Measurements from ENCODE around the gene ULK4. TPM values are rescaled to one million over a fixed set of nuclear protein-coding genes. Genes with fewer than 3 reads are reported as not detected.

The ULK4 gene
- total RNA-seq, 1 donor from 2014 or later = 18.6 TPM

DNA sequence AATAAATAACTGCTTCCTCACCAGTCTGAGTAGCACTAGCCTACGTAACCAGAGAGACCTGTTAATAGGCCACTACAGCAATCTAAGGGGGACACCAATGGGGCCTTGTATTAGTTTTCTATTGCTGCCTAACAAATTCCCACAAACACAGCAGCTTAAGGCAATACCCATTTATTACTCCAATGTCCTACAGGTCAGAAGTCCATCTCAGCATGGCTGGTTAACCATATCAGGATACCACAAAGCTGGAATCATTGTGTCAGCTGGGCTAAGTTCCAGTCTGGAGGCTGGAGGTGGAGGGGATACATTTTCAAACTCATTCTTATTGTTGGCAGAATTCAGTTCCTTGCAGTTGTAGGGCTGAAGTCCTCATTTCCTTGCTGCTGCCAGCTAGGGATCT is 331.9 kb downstream of the ULK4 start:
- ATAC-seq (ENCODE audit: low read depth) (no peak), DNase-seq (no peak)
- Mint-ChIP-seq H3K4me3 (no peak overlapping the region), H3K36me3 (ENCODE audit: low read depth) (no peaks in the 10 kb centered on the region), H3K27me3 (no peaks in the 10 kb centered on the region), H3K9me3 (no peaks in the 10 kb centered on the region), H3K4me1 (no peaks in the 10 kb centered on the region), H3K27ac (no peak overlapping the region)
- CTCF ChIA-PET = no interaction called here
- TF ChIP-seq, protein P1, sequence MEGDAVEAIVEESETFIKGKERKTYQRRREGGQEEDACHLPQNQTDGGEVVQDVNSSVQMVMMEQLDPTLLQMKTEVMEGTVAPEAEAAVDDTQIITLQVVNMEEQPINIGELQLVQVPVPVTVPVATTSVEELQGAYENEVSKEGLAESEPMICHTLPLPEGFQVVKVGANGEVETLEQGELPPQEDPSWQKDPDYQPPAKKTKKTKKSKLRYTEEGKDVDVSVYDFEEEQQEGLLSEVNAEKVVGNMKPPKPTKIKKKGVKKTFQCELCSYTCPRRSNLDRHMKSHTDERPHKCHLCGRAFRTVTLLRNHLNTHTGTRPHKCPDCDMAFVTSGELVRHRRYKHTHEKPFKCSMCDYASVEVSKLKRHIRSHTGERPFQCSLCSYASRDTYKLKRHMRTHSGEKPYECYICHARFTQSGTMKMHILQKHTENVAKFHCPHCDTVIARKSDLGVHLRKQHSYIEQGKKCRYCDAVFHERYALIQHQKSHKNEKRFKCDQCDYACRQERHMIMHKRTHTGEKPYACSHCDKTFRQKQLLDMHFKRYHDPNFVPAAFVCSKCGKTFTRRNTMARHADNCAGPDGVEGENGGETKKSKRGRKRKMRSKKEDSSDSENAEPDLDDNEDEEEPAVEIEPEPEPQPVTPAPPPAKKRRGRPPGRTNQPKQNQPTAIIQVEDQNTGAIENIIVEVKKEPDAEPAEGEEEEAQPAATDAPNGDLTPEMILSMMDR (IDR thresholded peaks at IDR 0.05) = no peak
- POLR2A ChIA-PET = no interaction called here
- intact Hi-C loops (cut with micrococcal nuclease) = no loop called here

DNA sequence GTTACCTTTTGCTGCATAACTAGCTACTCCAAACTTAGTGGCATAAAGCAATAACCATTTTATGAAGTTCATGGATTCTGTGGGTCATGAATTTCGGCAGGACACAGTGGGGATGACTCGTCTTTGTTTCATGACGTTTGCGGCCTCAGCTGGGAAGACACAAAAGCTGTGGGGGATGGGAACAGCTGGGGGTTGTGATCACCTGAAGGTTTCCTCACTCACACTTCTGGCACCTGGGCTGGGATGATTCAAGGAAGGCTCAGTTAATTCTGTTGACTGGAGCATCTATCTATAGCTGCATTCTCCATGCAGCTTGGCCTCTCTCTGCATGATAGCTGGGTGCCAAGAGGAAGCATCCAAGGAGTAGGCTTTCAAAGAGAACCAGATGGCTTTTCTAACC is 332.8 kb downstream of the ULK4 start:
- H3K4me3 Mint-ChIP-seq = no peak overlapping the region
- intact Hi-C loops (cut with micrococcal nuclease) = no loop called here
- H3K27me3 Mint-ChIP-seq = no peaks in the 10 kb centered on the region
- POLR2A ChIA-PET = no interaction called here
- H3K36me3 Mint-ChIP-seq (ENCODE audit: low read depth) = no peaks in the 10 kb centered on the region
- H3K4me1 Mint-ChIP-seq = no peaks in the 10 kb centered on the region
- H3K27ac Mint-ChIP-seq = no peak overlapping the region
- H3K9me3 Mint-ChIP-seq = no peaks in the 10 kb centered on the region
- DNase-seq (no peak), ATAC-seq (ENCODE audit: low read depth) (no peak)
- CTCF ChIA-PET = no interaction called here
- TF ChIP-seq, protein P1 (IDR thresholded peaks at IDR 0.05) = no peak

DNA sequence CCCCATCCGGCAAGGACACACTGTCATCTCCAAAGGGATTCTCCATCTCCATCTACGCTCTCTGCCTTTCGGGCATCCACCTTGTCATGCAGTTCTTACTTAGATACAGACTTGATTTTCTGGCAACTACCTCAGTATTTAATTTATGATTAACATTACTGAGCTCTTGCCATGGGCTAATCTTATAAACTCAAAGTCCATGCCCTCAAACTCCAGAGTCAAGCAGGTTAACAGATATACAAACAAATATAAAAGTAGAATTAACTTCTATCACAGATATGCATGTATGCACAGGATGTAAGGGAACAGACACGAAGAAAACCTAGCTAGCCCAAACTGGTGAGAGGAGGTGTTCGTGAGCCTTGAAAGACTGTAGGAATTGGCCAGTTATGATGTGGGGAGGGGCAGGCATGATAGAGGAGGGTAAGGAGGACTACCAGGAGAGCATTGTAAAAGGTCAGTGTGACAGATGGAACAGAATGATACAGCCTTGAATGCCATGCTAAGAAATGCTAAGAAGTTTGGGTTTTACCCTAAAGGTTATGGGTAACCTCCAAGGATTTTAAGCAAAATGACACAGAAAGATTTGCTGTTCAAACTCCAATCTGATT is 334.3 kb downstream of the ULK4 start:
- TF ChIP-seq, protein P1 (IDR thresholded peaks at IDR 0.05) = no peak

DNA sequence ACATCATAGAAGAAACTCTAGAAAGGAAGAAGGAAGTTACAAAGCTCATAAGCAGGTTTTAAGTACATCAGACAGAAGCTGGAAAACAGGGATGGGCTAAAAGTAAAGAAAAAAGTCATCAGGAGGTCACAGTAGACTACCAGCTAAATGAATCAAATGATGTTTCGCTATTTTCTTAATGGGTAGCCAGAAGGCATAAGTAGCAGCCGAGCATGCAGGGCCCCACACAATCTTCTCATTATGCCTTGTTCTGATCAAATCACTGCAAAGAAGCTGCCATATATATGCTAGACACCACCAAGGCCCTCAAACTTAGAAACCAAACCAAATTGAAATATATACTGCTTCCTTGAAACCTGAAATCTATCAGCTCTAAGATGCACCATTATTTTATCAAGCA is 349.1 kb downstream of the ULK4 start:
- Mint-ChIP-seq H3K36me3 (ENCODE audit: low read depth) (peaks cover 3% of the 10 kb centered on the region), H3K27me3 (no peaks in the 10 kb centered on the region), H3K4me3 (no peak overlapping the region), H3K9me3 (no peaks in the 10 kb centered on the region), H3K4me1 (no peaks in the 10 kb centered on the region), H3K27ac (no peak overlapping the region)
- DNase-seq (no peak), ATAC-seq (ENCODE audit: low read depth) (no peak)
- ChIA-PET CTCF (no interaction called here), POLR2A (no interaction called here)
- TF ChIP-seq, protein P1 (IDR thresholded peaks at IDR 0.05) = no peak
- intact Hi-C loops (cut with micrococcal nuclease) = no loop called here

More for the DNA sequence above, 334.3 kb downstream of the ULK4 start:
- Mint-ChIP-seq H3K27ac (no peak overlapping the region), H3K4me3 (no peak overlapping the region), H3K9me3 (no peaks in the 10 kb centered on the region), H3K36me3 (ENCODE audit: low read depth) (no peaks in the 10 kb centered on the region), H3K27me3 (no peaks in the 10 kb centered on the region), H3K4me1 (no peaks in the 10 kb centered on the region)
- ATAC-seq (ENCODE audit: low read depth) = no peak
- no peak for DNase-seq
- CTCF ChIA-PET = no interaction called here
- intact Hi-C loops (cut with micrococcal nuclease) = no loop called here
- POLR2A ChIA-PET = no interaction called here

DNA sequence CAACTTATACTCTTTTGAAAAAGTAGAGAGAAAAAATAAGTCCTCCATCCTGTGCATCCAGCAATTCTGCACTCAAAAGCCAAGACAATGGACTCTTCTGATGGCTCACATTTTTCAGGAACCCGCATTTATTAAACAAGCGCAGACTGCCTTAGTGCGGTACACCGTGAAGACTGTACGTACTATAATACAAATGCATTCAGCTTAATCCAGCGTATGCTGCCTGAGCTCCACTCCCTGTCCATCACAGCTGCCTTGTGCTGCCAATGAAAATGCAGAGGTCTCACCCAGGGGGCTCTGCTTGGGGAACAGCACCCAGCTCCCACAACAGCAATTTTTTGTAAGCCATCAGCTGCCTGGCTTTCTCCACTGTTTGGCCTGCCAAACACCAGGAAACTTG is 350.9 kb downstream of the ULK4 start:
- no peak overlapping the region for H3K4me3 Mint-ChIP-seq
- intact Hi-C loops (cut with micrococcal nuclease) = no loop called here
- ChIA-PET CTCF (no interaction called here), POLR2A (no interaction called here)
- no peaks in the 10 kb centered on the region for H3K9me3 Mint-ChIP-seq
- ATAC-seq (ENCODE audit: low read depth) (no peak), DNase-seq (no peak)
- H3K4me1 Mint-ChIP-seq = no peaks in the 10 kb centered on the region
- TF ChIP-seq, protein P1 (IDR thresholded peaks at IDR 0.05) = no peak
- H3K27me3 Mint-ChIP-seq = no peaks in the 10 kb centered on the region
- no peak overlapping the region for H3K27ac Mint-ChIP-seq
- peaks cover 3% of the 10 kb centered on the region for H3K36me3 Mint-ChIP-seq (ENCODE audit: low read depth)
